ENCODE data around the gene DNLZ. TPM values are rescaled to one million over a fixed set of nuclear protein-coding genes. Genes with fewer than 3 reads are reported as not detected.

The DNLZ gene
- total and polyA plus RNA-seq, 3 experiments from 2014 or later, result 40.6 to 65.6 (median 43.0) TPM

- H3K9me3 Mint-ChIP-seq, result no peaks in the 10 kb centered on the region
- no peaks in the 10 kb centered on the region for H3K36me3 ChIP-seq (ENCODE audit: insufficient read depth, low read length)
- H3K27ac ChIP-seq (ENCODE audit: low read depth, low read length), result no peak overlapping the region
- no peaks in the 10 kb centered on the region for H3K9me3 ChIP-seq (ENCODE audit: low read length)
- CTCF ChIA-PET, result no interaction called here
- H3K4me1 Mint-ChIP-seq, result no peaks in the 10 kb centered on the region
- no peak overlapping the region for H3K4me3 ChIP-seq (ENCODE audit: low read length)
- H3K36me3 Mint-ChIP-seq, result peaks cover 0 to 27% (median 0%) of the 10 kb centered on the region in 3 donors
- no peak overlapping the region for H3K4me3 Mint-ChIP-seq
- no peak overlapping the region for H3K27ac Mint-ChIP-seq
- H3K4me1 ChIP-seq (ENCODE audit: insufficient read depth, low read length), result no peaks in the 10 kb centered on the region
- H3K27me3 Mint-ChIP-seq, result no peaks in the 10 kb centered on the region
- H3K27me3 ChIP-seq (ENCODE audit: insufficient read depth, low read length, poor library complexity, severe bottlenecking), result no peaks in the 10 kb centered on the region
- POLR2A ChIA-PET, result no interaction called here
- peak in 1 of 5 donors; percentile 50 for DNase-seq
Measured at GRCh38 chr9:136378170-136379002, 14.8 kb upstream of the DNLZ start.

DNA sequence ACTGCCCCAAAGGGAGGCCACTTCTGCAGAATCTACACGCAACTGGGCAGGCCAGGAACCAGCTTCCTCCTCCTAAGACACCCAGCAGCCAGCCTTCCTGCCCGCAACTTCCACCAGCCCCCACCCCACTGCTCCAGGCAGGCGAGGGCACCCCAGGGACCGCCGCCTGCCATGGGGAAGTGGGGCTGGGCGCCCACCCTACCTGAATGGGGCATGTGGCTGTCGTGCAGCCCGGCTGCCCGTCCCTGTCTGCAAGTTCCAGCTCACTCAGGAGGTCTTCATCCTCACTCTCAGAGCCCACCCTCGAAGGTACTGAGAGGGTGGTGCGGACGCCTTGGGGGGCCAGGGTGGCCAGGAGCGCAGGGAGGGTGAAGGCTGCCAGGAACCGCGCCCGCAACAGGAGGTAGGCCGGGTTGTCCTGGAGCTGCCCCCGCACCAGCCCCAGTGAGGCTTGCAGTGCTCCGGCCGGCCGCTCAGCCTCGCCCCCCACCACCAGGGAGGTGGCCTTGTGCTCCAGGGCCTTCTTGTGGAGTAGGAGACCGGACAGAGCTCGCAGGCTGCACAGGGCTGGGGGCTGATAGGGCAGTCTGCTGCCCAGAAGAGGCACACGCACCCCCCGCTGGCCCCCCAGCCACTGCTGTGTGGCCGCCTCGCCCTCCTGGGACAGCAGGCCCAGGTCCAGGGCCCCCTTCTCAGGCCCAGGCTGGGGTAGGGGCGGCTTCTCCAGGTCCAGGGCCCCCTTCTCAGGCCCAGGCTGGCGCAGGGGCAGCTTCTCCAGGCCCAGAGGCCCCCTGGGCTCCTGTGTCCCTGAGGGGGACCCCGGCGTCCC is 14.0 kb upstream of the DNLZ start:
- Histone ChIP-seq H3K36me3 (ENCODE audit: insufficient read depth, low read length) (no peaks in the 10 kb centered on the region), H3K27ac (ENCODE audit: low read depth, low read length) (no peak overlapping the region), H3K4me3 (ENCODE audit: low read length) (no peak overlapping the region), H3K9me3 (ENCODE audit: low read length) (no peaks in the 10 kb centered on the region), H3K4me1 (ENCODE audit: insufficient read depth, low read length) (no peaks in the 10 kb centered on the region), H3K27me3 (ENCODE audit: insufficient read depth, low read length, poor library complexity, severe bottlenecking) (no peaks in the 10 kb centered on the region)
- DNase-seq, result no peak
- ChIA-PET CTCF (no interaction called here), POLR2A (no interaction called here)
- Mint-ChIP-seq H3K27me3 (no peaks in the 10 kb centered on the region), H3K9me3 (no peaks in the 10 kb centered on the region), H3K36me3 (peaks cover 0 to 23% (median 0%) of the 10 kb centered on the region in 3 donors), H3K4me1 (no peaks in the 10 kb centered on the region), H3K4me3 (no peak overlapping the region), H3K27ac (no peak overlapping the region)

DNA sequence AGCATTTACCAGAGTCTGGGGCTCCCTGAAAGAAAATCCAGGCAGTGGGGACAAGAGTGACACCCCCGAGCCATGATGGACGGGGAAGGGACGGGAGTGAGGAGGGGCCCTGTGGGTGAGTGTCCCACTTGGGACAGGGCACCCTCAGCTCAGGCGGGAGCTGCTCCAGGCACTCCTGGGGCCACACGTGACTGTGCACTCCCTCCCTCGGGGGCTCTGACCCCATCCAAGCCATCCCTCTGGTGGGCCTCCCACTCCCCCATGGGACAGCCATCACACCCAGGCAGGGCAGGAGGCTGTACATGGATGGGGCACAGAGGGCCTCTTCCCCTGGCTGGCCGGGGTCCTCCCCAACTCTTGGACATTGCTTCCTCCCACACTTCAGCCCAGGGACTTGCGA is 12.9 kb upstream of the DNLZ start:
- peaks cover 0 to 15% (median 0%) of the 10 kb centered on the region in 3 donors for H3K36me3 Mint-ChIP-seq
- ChIA-PET CTCF (no interaction called here), POLR2A (no interaction called here)
- Histone ChIP-seq H3K27me3 (ENCODE audit: insufficient read depth, low read length, poor library complexity, severe bottlenecking) (no peaks in the 10 kb centered on the region), H3K4me1 (ENCODE audit: insufficient read depth, low read length) (no peaks in the 10 kb centered on the region), H3K4me3 (ENCODE audit: low read length) (no peak overlapping the region), H3K36me3 (ENCODE audit: insufficient read depth, low read length) (no peaks in the 10 kb centered on the region), H3K9me3 (ENCODE audit: low read length) (no peaks in the 10 kb centered on the region), H3K27ac (ENCODE audit: low read depth, low read length) (no peak overlapping the region)
- H3K27me3 Mint-ChIP-seq, result no peaks in the 10 kb centered on the region
- H3K27ac Mint-ChIP-seq, result peak overlapping the region in 1 of 8 donors; percentile 75
- no peak overlapping the region for H3K4me3 Mint-ChIP-seq
- H3K9me3 Mint-ChIP-seq, result no peaks in the 10 kb centered on the region
- DNase-seq, result no peak
- no peaks in the 10 kb centered on the region for H3K4me1 Mint-ChIP-seq

- H3K9me3 ChIP-seq (ENCODE audit: low read length), result no peaks in the 10 kb centered on the region
- POLR2A ChIA-PET, result interaction anchor here (0.6 kb wide), 1 partner anchor 34 kb away, joined by 3 read pairs; no protein-coding TSS in a partner anchor
- H3K27ac ChIP-seq (ENCODE audit: low read depth, low read length), result no peak overlapping the region
- no peaks in the 10 kb centered on the region for H3K27me3 Mint-ChIP-seq
- no peaks in the 10 kb centered on the region for H3K4me1 ChIP-seq (ENCODE audit: insufficient read depth, low read length)
- no peak overlapping the region for H3K4me3 ChIP-seq (ENCODE audit: low read length)
- CTCF ChIA-PET, result no interaction called here
- peaks cover 0 to 8% (median 0%) of the 10 kb centered on the region in 3 donors for H3K36me3 Mint-ChIP-seq
- H3K36me3 ChIP-seq (ENCODE audit: insufficient read depth, low read length), result no peaks in the 10 kb centered on the region
- no peak overlapping the region for H3K4me3 Mint-ChIP-seq
- DNase-seq, result no peak
- no peaks in the 10 kb centered on the region for H3K27me3 ChIP-seq (ENCODE audit: insufficient read depth, low read length, poor library complexity, severe bottlenecking)
- H3K27ac Mint-ChIP-seq, result no peak overlapping the region
- H3K9me3 Mint-ChIP-seq, result no peaks in the 10 kb centered on the region
- no peaks in the 10 kb centered on the region for H3K4me1 Mint-ChIP-seq
Measured at GRCh38 chr9:136375096-136375495, 11.6 kb upstream of the DNLZ start.

DNA sequence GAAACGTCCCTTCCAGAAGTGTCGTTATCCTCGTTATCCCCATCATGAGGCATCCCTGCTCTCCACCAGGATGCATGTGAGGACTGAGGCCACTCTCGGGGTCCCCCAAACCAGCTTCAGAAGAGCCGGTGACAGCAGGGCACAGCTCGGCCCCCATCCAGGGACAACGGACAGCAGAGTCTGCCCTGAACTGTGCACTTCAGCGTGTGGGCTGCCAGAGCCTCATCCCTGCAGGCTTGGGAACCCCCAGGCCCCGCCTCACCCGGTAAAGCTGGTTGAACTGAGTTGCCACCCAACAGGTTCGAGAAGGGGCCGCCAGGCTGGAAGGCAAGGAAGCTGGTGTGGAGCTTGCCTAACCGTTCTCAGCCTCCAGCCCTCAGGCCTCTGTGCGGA is 10.6 kb upstream of the DNLZ start:
- POLR2A ChIA-PET, result no interaction called here
- H3K9me3 Mint-ChIP-seq, result no peaks in the 10 kb centered on the region
- no peak for DNase-seq
- CTCF ChIA-PET, result no interaction called here
- no peak overlapping the region for H3K4me3 Mint-ChIP-seq
- no peaks in the 10 kb centered on the region for H3K27me3 Mint-ChIP-seq
- H3K36me3 Mint-ChIP-seq, result peaks cover 0 to 4% (median 0%) of the 10 kb centered on the region in 3 donors
- no peak overlapping the region for H3K4me3 ChIP-seq (ENCODE audit: low read length)
- H3K27me3 ChIP-seq (ENCODE audit: insufficient read depth, low read length, poor library complexity, severe bottlenecking), result no peaks in the 10 kb centered on the region
- H3K9me3 ChIP-seq (ENCODE audit: low read length), result no peaks in the 10 kb centered on the region
- H3K27ac Mint-ChIP-seq, result no peak overlapping the region
- H3K36me3 ChIP-seq (ENCODE audit: insufficient read depth, low read length), result no peaks in the 10 kb centered on the region
- no peaks in the 10 kb centered on the region for H3K4me1 Mint-ChIP-seq
- H3K4me1 ChIP-seq (ENCODE audit: insufficient read depth, low read length), result no peaks in the 10 kb centered on the region
- H3K27ac ChIP-seq (ENCODE audit: low read depth, low read length), result no peak overlapping the region

- H3K27ac ChIP-seq (ENCODE audit: low read depth, low read length), result peak within 1 kb of the TSS; percentile 54
- DNase-seq, result no peak
- H3K27ac Mint-ChIP-seq, result peak within 1 kb of the TSS in 1 of 8 donors; percentile 46
- no peak within 1 kb of the TSS for H3K4me3 Mint-ChIP-seq
- H3K27me3 ChIP-seq (ENCODE audit: insufficient read depth, low read length, poor library complexity, severe bottlenecking), result no peaks in the 10 kb centered on the region
- H3K4me3 ChIP-seq (ENCODE audit: low read length), result peak within 1 kb of the TSS; percentile 19
- no peaks in the 10 kb centered on the region for H3K4me1 ChIP-seq (ENCODE audit: insufficient read depth, low read length)
- no peaks in the 10 kb centered on the region for H3K9me3 ChIP-seq (ENCODE audit: low read length)
- H3K27me3 Mint-ChIP-seq, result no peaks in the 10 kb centered on the region
- H3K4me1 Mint-ChIP-seq, result no peaks in the 10 kb centered on the region
- H3K36me3 Mint-ChIP-seq, result peaks cover 0 to 1% (median 0%) of the 10 kb centered on the region in 3 donors
- no peaks in the 10 kb centered on the region for H3K9me3 Mint-ChIP-seq
- ChIA-PET CTCF (no interaction called here), POLR2A (no interaction called here)
- H3K36me3 ChIP-seq (ENCODE audit: insufficient read depth, low read length), result no peaks in the 10 kb centered on the region
Measured at GRCh38 chr9:136373300-136374182, 10.0 kb upstream of the DNLZ start, which contains the start of gene CARD9. TSS of gene CARD9 (minus strand) at chr9:136373669. CDS start at chr9:136372078, 1,591 bp downstream.

DNA sequence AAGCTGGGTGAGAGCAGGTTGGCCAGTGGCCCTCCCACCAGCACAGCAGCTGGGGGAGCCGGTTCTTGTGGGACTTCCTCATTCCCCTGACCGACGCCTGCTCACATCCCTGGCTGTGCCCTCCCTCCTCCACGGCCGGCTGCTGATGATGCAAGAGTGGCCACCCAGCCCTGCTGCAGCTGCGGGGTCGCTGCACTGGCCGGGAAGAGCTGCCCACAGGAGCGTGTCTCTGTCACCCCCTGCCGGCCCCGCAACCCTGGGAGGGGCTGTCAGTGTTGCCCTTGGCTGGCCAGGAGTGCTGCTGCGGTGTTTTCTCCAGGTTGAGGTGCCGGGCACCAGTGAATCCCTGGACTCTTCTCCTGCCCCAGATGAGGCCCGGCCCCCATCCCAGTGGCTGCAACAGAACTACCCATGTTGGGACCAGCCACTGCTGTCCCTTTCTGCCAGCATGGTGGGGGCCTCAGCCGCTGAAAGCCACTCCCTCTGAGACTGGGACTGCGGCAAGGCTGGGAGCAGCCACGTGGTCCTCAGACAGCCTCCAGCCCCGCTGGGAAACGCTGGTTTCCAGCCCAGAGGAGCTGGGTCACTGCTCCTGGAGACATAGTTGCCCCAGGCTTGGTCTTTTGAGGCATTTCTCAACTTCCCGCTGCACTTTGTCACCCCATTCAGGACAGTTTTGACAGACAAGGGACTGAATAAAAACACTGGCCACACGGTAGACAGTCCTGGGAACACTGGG is 9.2 kb upstream of the DNLZ start:
- CTCF ChIA-PET, result no interaction called here
- Histone ChIP-seq H3K4me3 (ENCODE audit: low read length) (peak overlapping the region; percentile 19), H3K27ac (ENCODE audit: low read depth, low read length) (peak overlapping the region; percentile 54)

More for the DNA sequence above, 9.2 kb upstream of the DNLZ start:
- no peak overlapping the region for H3K4me3 Mint-ChIP-seq
- Histone ChIP-seq H3K36me3 (ENCODE audit: insufficient read depth, low read length) (no peaks in the 10 kb centered on the region), H3K4me1 (ENCODE audit: insufficient read depth, low read length) (no peaks in the 10 kb centered on the region), H3K9me3 (ENCODE audit: low read length) (no peaks in the 10 kb centered on the region), H3K27me3 (ENCODE audit: insufficient read depth, low read length, poor library complexity, severe bottlenecking) (no peaks in the 10 kb centered on the region)
- H3K9me3 Mint-ChIP-seq, result no peaks in the 10 kb centered on the region
- peak overlapping the region in 1 of 8 donors; percentile 46 for H3K27ac Mint-ChIP-seq
- no peaks in the 10 kb centered on the region for H3K4me1 Mint-ChIP-seq
- POLR2A ChIA-PET, result no interaction called here
- H3K27me3 Mint-ChIP-seq, result no peaks in the 10 kb centered on the region
- H3K36me3 Mint-ChIP-seq, result peaks cover 0 to 1% (median 0%) of the 10 kb centered on the region in 3 donors
- no peak for DNase-seq
